ENCODE measurements around the gene CD79B. TPM values are rescaled to one million over a fixed set of nuclear protein-coding genes. Genes with fewer than 3 reads are reported as not detected.

CD79B gene
- polyA plus RNA-seq, 1 of the 3 experiments (the other 2 are of a cell fraction), result 0.10 TPM

DNA sequence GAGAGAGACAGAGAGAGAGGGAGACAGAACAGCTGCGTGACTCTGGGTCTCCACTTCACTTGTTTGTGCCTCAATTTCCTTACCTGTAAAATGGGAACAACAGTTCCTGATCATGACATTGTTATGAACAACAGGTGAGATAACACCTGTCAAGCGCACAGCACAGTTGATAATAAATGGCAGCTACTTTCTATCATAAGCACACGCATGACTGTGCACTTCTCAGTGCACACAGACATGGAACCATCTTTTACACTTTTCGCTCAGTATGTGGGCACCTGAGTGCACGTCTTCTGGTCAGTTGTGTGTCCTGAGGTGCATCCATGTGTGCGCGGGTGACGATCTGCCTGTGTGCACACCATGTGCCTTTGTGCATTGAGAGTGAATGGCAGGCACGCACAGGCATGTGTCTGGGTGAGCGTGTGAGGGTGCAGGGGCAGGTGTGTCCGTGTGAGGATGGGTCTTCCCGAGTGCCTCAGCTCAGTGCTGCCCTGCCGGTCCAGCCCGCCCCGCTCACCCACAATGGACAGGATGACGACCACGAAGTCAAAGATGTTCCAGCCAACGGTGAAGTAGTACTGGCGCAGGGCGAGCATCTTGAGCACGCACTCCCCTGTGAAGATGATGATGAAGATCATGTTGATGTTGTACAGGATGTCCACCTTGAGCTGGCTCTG lies 10.3 kb upstream of the CD79B start (continued):
- no peak for TF ChIP-seq GABPA (IDR thresholded peaks at IDR 0.05; ENCODE audit: low read depth)

DNA sequence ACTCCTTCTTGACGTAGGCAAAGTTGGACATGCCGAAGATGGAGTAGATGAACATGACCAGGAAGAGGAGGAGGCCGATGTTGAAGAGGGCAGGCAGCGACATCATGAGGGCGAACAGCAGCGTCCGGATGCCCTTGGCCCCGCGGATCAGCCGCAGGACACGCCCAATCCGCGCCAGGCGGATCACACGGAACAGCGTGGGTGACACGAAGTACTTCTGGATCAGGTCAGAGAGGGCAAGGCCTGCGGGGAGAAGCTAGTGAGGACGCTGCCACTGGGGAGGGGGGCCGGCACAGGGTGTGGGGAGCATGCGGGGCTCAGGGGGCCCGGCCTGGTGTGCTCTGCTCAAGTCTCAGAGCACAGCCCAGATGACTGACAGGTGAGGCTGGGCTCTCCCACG lies 9.6 kb upstream of the CD79B start:
- H4K20me1 ChIP-seq (ENCODE audit: insufficient read depth), result no peaks in the 10 kb centered on the region
- WGBS (ENCODE audit: low lambda C conversion rate), result 69% methylated on average over 20 of the region's 23 CpGs
- H3K79me2 ChIP-seq (ENCODE audit: insufficient read depth), result no peaks in the 10 kb centered on the region
- ChIA-PET POLR2A (no interaction called here), CTCF (interaction anchor here (1.0 to 3.7 kb wide), 3 partner anchors 10 to 65 kb away, joined by 3 to 24 read pairs (median 3); partner anchors contain the start of genes CD79B and GH1)
- no peak overlapping the region for H3K4me2 ChIP-seq
- no peaks in the 10 kb centered on the region for H3K4me1 ChIP-seq (ENCODE audit: control insufficient read depth in 1 of 2, insufficient read depth in 2 of 2, low read depth in 1 of 2, low read length in 1 of 2)
- H3K9ac ChIP-seq, result no peak overlapping the region
- no peak overlapping the region for H3K4me3 ChIP-seq (ENCODE audit: low read depth in 2 of 2, low read length in 1 of 2)
- no peaks in the 10 kb centered on the region for H3K27me3 ChIP-seq (ENCODE audit: insufficient read depth)
- no peak for TF ChIP-seq RFX5 (IDR thresholded peaks at IDR 0.05; ENCODE audit: low read length)
- TF ChIP-seq NRF1 (IDR thresholded peaks at IDR 0.05; ENCODE audit: low read depth, low read length), result no peak
- no peak for TF ChIP-seq GATA2 (CRISPR knock-in tag; IDR thresholded peaks at IDR 0.05)
- no peak for TF ChIP-seq FOXJ3 (CRISPR knock-in tag; IDR thresholded peaks at IDR 0.05)
- no peak for TF ChIP-seq FOSL2 (IDR thresholded peaks at IDR 0.05; ENCODE audit: borderline replicate concordance, low read depth)
- no peak for TF ChIP-seq FOXM1 (IDR thresholded peaks at IDR 0.05; ENCODE audit: low read depth)
- no peak for TF ChIP-seq EP300 (IDR thresholded peaks at IDR 0.05; ENCODE audit: borderline replicate concordance in 1 of 2, low read depth in 1 of 2, low read length in 1 of 2)
- no peaks in the 10 kb centered on the region for H3K9me2 ChIP-seq
- H3K9me3 ChIP-seq, result no peaks in the 10 kb centered on the region
- no peak overlapping the region for H2AFZ ChIP-seq (ENCODE audit: low read depth)
- no peak for DNase-seq
- H3K27ac ChIP-seq (ENCODE audit: low read depth in 2 of 2, low read length in 1 of 2), result no peak overlapping the region
- no peaks in the 10 kb centered on the region for H3K36me3 ChIP-seq (replicated peaks in 1 of 2; ENCODE audit: control insufficient read depth in 1 of 2, insufficient read depth in 2 of 2, low read length in 1 of 2)
- H3F3A ChIP-seq (replicated peaks; ENCODE audit: insufficient read depth), result no peaks in the 10 kb centered on the region

DNA sequence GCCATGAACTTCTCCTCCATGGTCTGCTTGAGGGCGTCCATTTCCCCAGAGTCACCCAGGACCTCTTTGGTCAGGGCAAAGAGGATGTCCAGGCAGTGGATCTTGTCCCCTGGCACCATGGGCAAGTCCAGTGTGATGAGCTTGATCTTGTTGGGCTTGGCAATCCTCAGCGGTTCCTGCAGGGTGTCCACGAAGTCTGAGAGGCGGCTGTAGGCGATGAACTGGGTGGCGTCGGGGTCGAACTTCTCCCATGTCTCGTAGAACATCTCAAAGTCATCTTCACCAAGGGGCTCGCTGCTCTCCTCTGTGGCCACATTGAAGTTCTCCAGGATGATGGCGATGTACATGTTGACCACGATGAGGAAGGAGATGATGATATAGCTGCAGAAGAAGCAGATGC lies 9.0 kb upstream of the CD79B start:
- DNase-seq, result no peak
- CTCF ChIA-PET, result interaction anchor here (1.0 to 3.7 kb wide), 5 partner anchors 9 to 192 kb away, joined by 3 to 24 read pairs (median 3); partner anchors contain the start of genes CD79B and GH1
- H2AFZ ChIP-seq (ENCODE audit: low read depth), result no peak overlapping the region
- H3K79me2 ChIP-seq (ENCODE audit: insufficient read depth), result no peaks in the 10 kb centered on the region
- no peaks in the 10 kb centered on the region for H3K27me3 ChIP-seq (ENCODE audit: insufficient read depth)
- H3F3A ChIP-seq (replicated peaks; ENCODE audit: insufficient read depth), result no peaks in the 10 kb centered on the region
- H3K4me1 ChIP-seq (ENCODE audit: control insufficient read depth in 1 of 2, insufficient read depth in 2 of 2, low read depth in 1 of 2, low read length in 1 of 2), result no peaks in the 10 kb centered on the region
- H3K9me3 ChIP-seq, result no peaks in the 10 kb centered on the region
- POLR2A ChIA-PET, result no interaction called here
- no peaks in the 10 kb centered on the region for H3K9me2 ChIP-seq
- no peak overlapping the region for H3K4me3 ChIP-seq (ENCODE audit: low read depth in 2 of 2, low read length in 1 of 2)
- no peak for TF ChIP-seq FOXM1 (IDR thresholded peaks at IDR 0.05; ENCODE audit: low read depth)
- TF ChIP-seq MXI1 (IDR thresholded peaks at IDR 0.05; ENCODE audit: low read depth, low read length), result no peak
- TF ChIP-seq RXRA (IDR thresholded peaks at IDR 0.05; ENCODE audit: borderline replicate concordance, low read depth), result no peak
- TF ChIP-seq RCOR1 (IDR thresholded peaks at IDR 0.05; ENCODE audit: low read length), result no peak
- no peak for TF ChIP-seq RFX5 (IDR thresholded peaks at IDR 0.05; ENCODE audit: low read length)
- TF ChIP-seq JUND (IDR thresholded peaks at IDR 0.05), result no peak
- TF ChIP-seq, protein P1, sequence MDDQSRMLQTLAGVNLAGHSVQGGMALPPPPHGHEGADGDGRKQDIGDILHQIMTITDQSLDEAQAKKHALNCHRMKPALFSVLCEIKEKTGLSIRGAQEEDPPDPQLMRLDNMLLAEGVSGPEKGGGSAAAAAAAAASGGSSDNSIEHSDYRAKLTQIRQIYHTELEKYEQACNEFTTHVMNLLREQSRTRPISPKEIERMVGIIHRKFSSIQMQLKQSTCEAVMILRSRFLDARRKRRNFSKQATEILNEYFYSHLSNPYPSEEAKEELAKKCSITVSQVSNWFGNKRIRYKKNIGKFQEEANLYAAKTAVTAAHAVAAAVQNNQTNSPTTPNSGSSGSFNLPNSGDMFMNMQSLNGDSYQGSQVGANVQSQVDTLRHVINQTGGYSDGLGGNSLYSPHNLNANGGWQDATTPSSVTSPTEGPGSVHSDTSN (IDR thresholded peaks at IDR 0.05), result no peak
- no peak for TF ChIP-seq SIN3A (IDR thresholded peaks at IDR 0.05; ENCODE audit: borderline replicate concordance, low read depth, low read length)
- TF ChIP-seq GABPA (IDR thresholded peaks at IDR 0.05; ENCODE audit: low read depth), result no peak
- TF ChIP-seq, protein P2, sequence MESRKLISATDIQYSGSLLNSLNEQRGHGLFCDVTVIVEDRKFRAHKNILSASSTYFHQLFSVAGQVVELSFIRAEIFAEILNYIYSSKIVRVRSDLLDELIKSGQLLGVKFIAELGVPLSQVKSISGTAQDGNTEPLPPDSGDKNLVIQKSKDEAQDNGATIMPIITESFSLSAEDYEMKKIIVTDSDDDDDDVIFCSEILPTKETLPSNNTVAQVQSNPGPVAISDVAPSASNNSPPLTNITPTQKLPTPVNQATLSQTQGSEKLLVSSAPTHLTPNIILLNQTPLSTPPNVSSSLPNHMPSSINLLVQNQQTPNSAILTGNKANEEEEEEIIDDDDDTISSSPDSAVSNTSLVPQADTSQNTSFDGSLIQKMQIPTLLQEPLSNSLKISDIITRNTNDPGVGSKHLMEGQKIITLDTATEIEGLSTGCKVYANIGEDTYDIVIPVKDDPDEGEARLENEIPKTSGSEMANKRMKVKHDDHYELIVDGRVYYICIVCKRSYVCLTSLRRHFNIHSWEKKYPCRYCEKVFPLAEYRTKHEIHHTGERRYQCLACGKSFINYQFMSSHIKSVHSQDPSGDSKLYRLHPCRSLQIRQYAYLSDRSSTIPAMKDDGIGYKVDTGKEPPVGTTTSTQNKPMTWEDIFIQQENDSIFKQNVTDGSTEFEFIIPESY (IDR thresholded peaks at IDR 0.05; ENCODE audit: borderline replicate concordance, low read depth), result no peak
- TF ChIP-seq YY1 (IDR thresholded peaks at IDR 0.05; ENCODE audit: low read depth), result no peak
- no peak for TF ChIP-seq FOXJ3 (CRISPR knock-in tag; IDR thresholded peaks at IDR 0.05)
- no peak for TF ChIP-seq NFIC (IDR thresholded peaks at IDR 0.05; ENCODE audit: borderline replicate concordance)
- no peak for TF ChIP-seq CHD2 (IDR thresholded peaks at IDR 0.05; ENCODE audit: low read length, partially characterized antibody)
- no peak for TF ChIP-seq SMC3 (IDR thresholded peaks at IDR 0.05; ENCODE audit: low read depth, low read length)
- TF ChIP-seq, protein P3, sequence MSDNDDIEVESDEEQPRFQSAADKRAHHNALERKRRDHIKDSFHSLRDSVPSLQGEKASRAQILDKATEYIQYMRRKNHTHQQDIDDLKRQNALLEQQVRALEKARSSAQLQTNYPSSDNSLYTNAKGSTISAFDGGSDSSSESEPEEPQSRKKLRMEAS (IDR thresholded peaks at IDR 0.05; ENCODE audit: low read depth), result no peak
- TF ChIP-seq, protein P4, sequence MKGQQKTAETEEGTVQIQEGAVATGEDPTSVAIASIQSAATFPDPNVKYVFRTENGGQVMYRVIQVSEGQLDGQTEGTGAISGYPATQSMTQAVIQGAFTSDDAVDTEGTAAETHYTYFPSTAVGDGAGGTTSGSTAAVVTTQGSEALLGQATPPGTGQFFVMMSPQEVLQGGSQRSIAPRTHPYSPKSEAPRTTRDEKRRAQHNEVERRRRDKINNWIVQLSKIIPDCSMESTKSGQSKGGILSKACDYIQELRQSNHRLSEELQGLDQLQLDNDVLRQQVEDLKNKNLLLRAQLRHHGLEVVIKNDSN (IDR thresholded peaks at IDR 0.05; ENCODE audit: borderline replicate concordance, low read depth), result no peak
- TF ChIP-seq FOSL2 (IDR thresholded peaks at IDR 0.05; ENCODE audit: borderline replicate concordance, low read depth), result no peak
- no peak for TF ChIP-seq POLR2AphosphoS5 (IDR thresholded peaks at IDR 0.05; ENCODE audit: low read depth, low read length)
- H3K4me2 ChIP-seq, result no peak overlapping the region
- no peaks in the 10 kb centered on the region for H3K36me3 ChIP-seq (replicated peaks in 1 of 2; ENCODE audit: control insufficient read depth in 1 of 2, insufficient read depth in 2 of 2, low read length in 1 of 2)
- no peak overlapping the region for H3K27ac ChIP-seq (ENCODE audit: low read depth in 2 of 2, low read length in 1 of 2)
- no peak overlapping the region for H3K9ac ChIP-seq
- 64% methylated on average over 12 of the region's 12 CpGs for WGBS (ENCODE audit: low lambda C conversion rate)
- no peaks in the 10 kb centered on the region for H4K20me1 ChIP-seq (ENCODE audit: insufficient read depth)
